A549 treated with RU486 at 1 μM for 4 hours (cell line): ENCODE data around the gene RBMS3. TPM values are rescaled to one million over a fixed set of nuclear protein-coding genes. Genes with fewer than 3 reads are reported as not detected.

ENCODE experiments used
- total RNA-seq: library from RNA; stranded (reverse); fragments of 200-300 nt; extraction: Qiagen RNA extraction; gene quantifications from 5 replicates; pipeline ENCODE4 v1.2.3, GENCODE V29; 2022; ENCODE audit warnings: low read depth

The RBMS3 gene
- total RNA-seq, result 0.40 to 0.91 TPM (median 0.58 TPM) in 5 replicates

GRCh38 chr3:29280404-29281093 lies at the start of gene RBMS3:
TSS of gene RBMS3 (plus strand) at chr3:29281071.

